GM12878 (cell line): ENCODE measurements around the gene MYMX. TPM values are rescaled to one million over a fixed set of nuclear protein-coding genes. Genes with fewer than 3 reads are reported as not detected.

Source experiments
- BCLAF1 ChIP-seq: fragments of 450-650 bp; IDR thresholded peaks from 2 replicates; pipeline ENCODE4 v1.6.1; 2017; ENCODE audit warnings: antibody characterized with exemption, mild to moderate bottlenecking, moderate library complexity
- BHLHE40 ChIP-seq, 2 experiments: fragments of 450-650 bp in 1 of 2; IDR thresholded peaks; 2 replicates each; pipeline ENCODE4 v1.6.1; 2011 to 2017; ENCODE audit warnings: low read depth in 2 of 2, borderline replicate concordance in 1 of 2, improper control_type of control experiment in 1 of 2, low read length in 1 of 2, mild to moderate bottlenecking in 1 of 2
- E4F1 ChIP-seq: fragments of 450-650 bp; IDR thresholded peaks from 2 replicates; pipeline ENCODE4 v1.6.1; 2018; ENCODE audit warnings: borderline replicate concordance, mild to moderate bottlenecking; ENCODE audit not compliant: partially characterized antibody
- HDAC6 ChIP-seq: fragments of 200-600 bp; sonication (generic); IDR thresholded peaks from one replicate; pipeline ENCODE4 v1.8.0; 2017; ENCODE audit warnings: antibody characterized with exemption; ENCODE audit not compliant: unreplicated experiment
- MYC ChIP-seq: IDR thresholded peaks from 2 replicates; pipeline ENCODE4 v1.6.1; 2011; ENCODE audit warnings: mild to moderate bottlenecking, low read length, moderate library complexity, inconsistent platforms; ENCODE audit not compliant: insufficient read depth, insufficient replicate concordance, insufficient read length, severe bottlenecking
- NFIC ChIP-seq: IDR thresholded peaks from 2 replicates; pipeline ENCODE4 v1.6.1; 2012; ENCODE audit warnings: low read depth, mild to moderate bottlenecking, inconsistent platforms, low read length, moderate library complexity
- NRF1 ChIP-seq: conservative IDR thresholded peaks from 2 replicates; pipeline ENCODE4 v1.6.1; 2011; ENCODE audit warnings: mild to moderate bottlenecking, low read depth, low read length, improper control_type of control experiment
- RB1 ChIP-seq: fragments of 450-650 bp; formaldehyde crosslinking; IDR thresholded peaks from 2 replicates; pipeline ENCODE4 v1.6.1; 2017; ENCODE audit warnings: mild to moderate bottlenecking, borderline replicate concordance
- RBBP5 ChIP-seq: fragments of 200-600 bp; sonication (generic); conservative IDR thresholded peaks from 2 replicates; pipeline ENCODE4 v1.6.1; 2016
- SKIL ChIP-seq: fragments of 450-650 bp; IDR thresholded peaks from 2 replicates; pipeline ENCODE4 v1.6.1; 2017; ENCODE audit warnings: mild to moderate bottlenecking, low read depth, inconsistent platforms; ENCODE audit not compliant: poor library complexity, severe bottlenecking
- SPI1 ChIP-seq: IDR thresholded peaks from 2 replicates; pipeline ENCODE4 v1.6.1; 2011; ENCODE audit warnings: low read depth, mild to moderate bottlenecking, low read length, moderate library complexity, borderline replicate concordance; ENCODE audit not compliant: insufficient read depth
- USF1 ChIP-seq: IDR thresholded peaks from 2 replicates; pipeline ENCODE4 v1.6.1; 2011; ENCODE audit warnings: borderline replicate concordance, low read depth, mild to moderate bottlenecking, moderate library complexity, mixed read lengths, low read length; ENCODE audit not compliant: insufficient read depth; ENCODE audit errors: extremely low read length
- YY1 ChIP-seq: IDR thresholded peaks from 2 replicates; pipeline ENCODE4 v1.6.1; 2011; ENCODE audit warnings: low read depth, mild to moderate bottlenecking, low read length
- ZNF384 ChIP-seq: IDR thresholded peaks from 2 replicates; pipeline ENCODE4 v1.6.1; 2012; ENCODE audit warnings: low read depth, mild to moderate bottlenecking, low read length, improper control_type of control experiment, borderline replicate concordance
- ZNF687 ChIP-seq: fragments of 450-650 bp; IDR thresholded peaks from 2 replicates; pipeline ENCODE4 v1.6.1; 2017; ENCODE audit warnings: mild to moderate bottlenecking, moderate library complexity
- polyA plus RNA-seq, 11 experiments: library from polyadenylated mRNA; depleted of rRNA in 4 of 11; unstranded in 6 of 11; stranded (reverse) in 5 of 11; fragments of >200 nt; fragmentation: Nextera tagmentation in 4 of 11; fragmentation: Illumina TruSeq in 1 of 11; extraction: Ambion mirVana in 4 of 11; extraction: Trizol in 1 of 11; gene quantifications; 1 replicate in 1 of 11; 2 replicates in 10 of 11; pipeline versions ENCODE4 v1.2.1 to v1.2.3, GENCODE V29; 2011 to 2016; ENCODE audit warnings: inconsistent platforms in 2 of 11, missing spikeins in 2 of 11, low read depth in 1 of 11
- total RNA-seq, 4 experiments: library from RNA; depleted of rRNA in 3 of 4; stranded (reverse); fragments of >200 nt in 3 of 4; fragmentation: Illumina TruSeq in 1 of 4; extraction: Trizol in 1 of 4; gene quantifications; 2 replicates each; pipeline versions ENCODE4 v1.2.1 to v1.2.3, GENCODE V29; 2013 to 2021

MYMX gene
- total and polyA plus RNA-seq, 10 of the 15 experiments (the other 5 are each of a cell fraction or from before 2014, with no cell fraction given) = not detected

- TF ChIP-seq USF1 (no peak), BHLHE40 (IDR thresholded peaks at IDR 0.05; ENCODE audit: borderline replicate concordance in 1 of 2, low read depth in 2 of 2, low read length in 1 of 2) (peak; percentile 55 to 60; a peak in 1 of 4 replicates), MYC (no peak), E4F1 (no peak), HDAC6 (no peak), YY1 (peak; percentile 14; the same call in 1 of the 2 replicates), NFIC (no peak), ZNF384 (peak; percentile 62; the same call in 1 of the 2 replicates), SPI1 (0 out of 2 replicates have a peak, but pooled peaks have one; percentile 2), ZNF687 (peak; percentile 94), RB1 (no peak), SKIL (peak; percentile 58), BCLAF1 (peak; percentile 36; the same call in 1 of the 2 replicates), NRF1 (no peak), RBBP5 (no peak)
Measured at GRCh38 chr6:44258325-44258863, 41.7 kb downstream of the MYMX start (continued).
